Nephron progenitor cell (in vitro differentiated cells): ENCODE data around the gene SSBP3.

ENCODE experiments used
- DNase-seq: peaks from one replicate; pipeline ENCODE4 v3.0.0; 2021
- H3K27ac Mint-ChIP-seq: 2 replicates; pipeline ENCODE4 v1.8.0; 2021; ENCODE audit warnings: mild to moderate bottlenecking, moderate library complexity, mixed read lengths
- H3K27me3 Mint-ChIP-seq: 2 replicates; pipeline ENCODE4 v1.8.0; 2021; ENCODE audit warnings: mild to moderate bottlenecking, low read depth, mixed read lengths; ENCODE audit not compliant: poor library complexity
- H3K36me3 Mint-ChIP-seq: 2 replicates; pipeline ENCODE4 v1.8.0; 2021; ENCODE audit warnings: low read depth, mixed read lengths
- H3K4me1 Mint-ChIP-seq: 2 replicates; pipeline ENCODE4 v1.8.0; 2021; ENCODE audit warnings: mixed read lengths
- H3K4me3 Mint-ChIP-seq: 2 replicates; pipeline ENCODE4 v1.8.0; 2021; ENCODE audit warnings: mild to moderate bottlenecking, moderate library complexity, mixed read lengths
- H3K9me3 Mint-ChIP-seq: 2 replicates; pipeline ENCODE4 v1.8.0; 2021; ENCODE audit warnings: mild to moderate bottlenecking, moderate library complexity, mixed read lengths
- CTCF ChIP-seq: fragments of 200-600 bp; sonication (generic); IDR thresholded peaks from 2 replicates; pipeline ENCODE4 v1.5.0; 2021; ENCODE audit warnings: antibody characterized with exemption

SSBP3 gene

GRCh38 chr1:54272134-54272533 lies 134.1 kb downstream of the SSBP3 start:
- Mint-ChIP-seq H3K4me1 (peaks cover 90% of the 10 kb centered on the region), H3K9me3 (no peaks in the 10 kb centered on the region), H3K36me3 (peaks cover 19% of the 10 kb centered on the region), H3K27me3 (peaks cover 7% of the 10 kb centered on the region), H3K4me3 (no peak overlapping the region), H3K27ac (peak overlapping the region; percentile 97)
- no peak for TF ChIP-seq CTCF
- no peak for DNase-seq

- Mint-ChIP-seq H3K27ac (no peak overlapping the region), H3K4me1 (peaks cover 87% of the 10 kb centered on the region), H3K36me3 (peaks cover 12% of the 10 kb centered on the region), H3K9me3 (no peaks in the 10 kb centered on the region), H3K4me3 (no peak overlapping the region), H3K27me3 (peaks cover 2% of the 10 kb centered on the region)
- TF ChIP-seq CTCF: no peak
- DNase-seq: no peak
Measured at GRCh38 chr1:54271341-54271740, 134.9 kb downstream of the SSBP3 start.

DNA sequence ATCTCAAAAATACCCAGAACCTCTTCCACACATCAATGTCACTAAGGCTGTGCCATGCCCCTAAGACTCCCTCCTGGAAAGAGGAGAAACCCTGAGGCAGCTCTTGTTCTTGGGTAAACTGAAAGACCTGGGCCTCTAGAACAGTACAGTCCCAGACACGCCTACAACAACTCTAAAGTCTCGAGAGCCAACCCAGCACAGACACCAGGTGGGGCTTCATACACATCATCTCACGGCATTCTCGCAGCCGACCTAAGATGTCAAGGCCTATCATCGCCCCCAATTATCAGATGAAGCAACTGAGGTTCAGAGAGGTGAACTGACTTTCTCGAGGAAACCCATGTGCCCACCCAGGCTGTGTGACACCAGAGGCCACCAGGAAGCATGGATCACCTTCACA lies 135.7 kb downstream of the SSBP3 start:
- Mint-ChIP-seq H3K4me1 (peaks cover 87% of the 10 kb centered on the region), H3K36me3 (peaks cover 12% of the 10 kb centered on the region)

GRCh38 chr1:54268762-54269297 lies 137.4 kb downstream of the SSBP3 start:
- H3K27me3 Mint-ChIP-seq: peaks cover 2% of the 10 kb centered on the region
- no peak for TF ChIP-seq CTCF
- DNase-seq: no peak
- H3K4me3 Mint-ChIP-seq: no peak overlapping the region
- H3K9me3 Mint-ChIP-seq: no peaks in the 10 kb centered on the region
- peaks cover 87% of the 10 kb centered on the region for H3K4me1 Mint-ChIP-seq
- peak overlapping the region; percentile 81 for H3K27ac Mint-ChIP-seq
- H3K36me3 Mint-ChIP-seq: peaks cover 12% of the 10 kb centered on the region

More for the DNA sequence above, 135.7 kb downstream of the SSBP3 start:
- Mint-ChIP-seq H3K4me3 (no peak overlapping the region), H3K27ac (no peak overlapping the region), H3K27me3 (peaks cover 2% of the 10 kb centered on the region), H3K9me3 (no peaks in the 10 kb centered on the region)
- no peak for DNase-seq
- no peak for TF ChIP-seq CTCF

- Mint-ChIP-seq H3K36me3 (peaks cover 12% of the 10 kb centered on the region), H3K27me3 (peaks cover 2% of the 10 kb centered on the region), H3K4me1 (peaks cover 87% of the 10 kb centered on the region), H3K4me3 (no peak overlapping the region), H3K27ac (no peak overlapping the region), H3K9me3 (no peaks in the 10 kb centered on the region)
- TF ChIP-seq CTCF: no peak
- DNase-seq: no peak
Measured at GRCh38 chr1:54267815-54268761, 138.1 kb downstream of the SSBP3 start.
